GM19035 (cell line): ENCODE results near the gene TRABD2B.

Experiments used
- ATAC-seq: cut with Tn5 transposase; IDR thresholded peaks from one replicate; pipeline ENCODE4 v1.9.1; 2021; ENCODE audit not compliant: unreplicated experiment

Gene TRABD2B

DNA sequence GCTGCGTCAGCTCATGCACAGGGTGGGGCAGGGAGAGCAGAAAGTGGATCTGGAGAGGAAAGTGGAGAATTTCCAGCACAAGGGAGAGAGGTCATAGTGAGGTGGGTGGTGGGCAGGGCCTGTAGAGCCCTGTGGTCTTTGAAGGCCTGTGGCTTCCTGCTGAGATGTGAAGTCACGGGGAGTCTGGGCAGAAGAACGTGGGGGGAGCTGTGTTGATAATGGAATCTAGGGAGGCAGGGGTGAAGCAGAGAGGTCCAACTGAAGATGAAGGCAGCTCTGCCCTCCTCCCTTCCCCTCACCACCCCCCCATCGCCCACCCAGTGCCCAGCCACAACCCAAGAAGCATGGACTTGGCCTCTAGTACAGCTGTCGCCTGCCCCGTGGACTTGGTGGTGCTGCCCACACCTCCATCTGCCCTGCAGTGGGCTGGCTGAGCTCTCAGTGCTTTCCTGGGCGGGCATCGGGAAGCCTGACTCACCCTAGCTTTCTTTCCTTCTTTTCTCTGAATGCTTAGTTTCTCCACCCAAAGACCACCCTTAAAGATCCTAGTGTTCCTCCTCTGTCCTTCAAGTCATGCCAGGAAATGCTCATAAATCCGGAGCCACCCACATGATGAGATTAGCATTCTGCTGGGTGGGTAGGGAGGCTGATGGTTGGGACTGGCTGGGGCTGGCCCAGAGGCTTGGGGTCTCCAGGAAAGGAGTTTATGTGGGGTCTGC is 186.1 kb downstream of the TRABD2B start:
- no peak for ATAC-seq

DNA sequence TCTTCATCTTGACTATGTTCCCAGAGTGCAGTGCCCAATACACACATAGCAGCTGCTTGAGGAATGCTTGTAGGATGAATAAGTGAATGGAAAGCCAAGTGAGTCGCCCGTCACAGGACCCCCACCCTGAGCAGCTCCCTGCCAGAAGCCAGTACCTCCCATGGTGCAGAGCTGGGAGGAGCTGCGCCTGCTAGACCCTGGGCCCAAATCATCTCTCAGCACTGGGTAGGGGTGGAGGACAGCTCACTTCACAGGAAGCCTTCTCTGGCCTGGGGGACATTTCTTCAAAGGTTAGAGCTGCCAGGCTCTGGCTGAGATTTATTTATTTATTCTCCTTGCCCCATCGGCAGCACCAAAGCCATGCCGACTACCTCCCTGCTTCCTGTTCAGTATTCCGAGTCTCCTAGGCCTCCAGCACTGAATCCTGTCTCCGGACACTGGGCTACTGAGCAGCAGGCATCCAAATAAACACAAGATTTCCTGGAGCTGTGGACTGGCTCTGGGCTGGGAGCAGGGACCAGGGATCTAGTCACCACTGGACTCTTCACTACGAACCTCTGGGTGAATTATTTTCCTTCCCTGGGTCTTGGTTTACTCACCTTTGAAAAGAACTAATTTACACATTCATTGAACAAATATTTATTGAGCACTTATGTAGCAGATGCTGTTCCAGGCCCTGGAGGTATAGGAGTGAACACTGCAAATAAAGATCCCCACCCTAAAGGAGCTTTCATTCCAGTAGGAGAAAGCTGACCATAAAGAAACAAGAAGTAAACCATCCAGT is 187.7 kb downstream of the TRABD2B start:
- ATAC-seq: no peak

DNA sequence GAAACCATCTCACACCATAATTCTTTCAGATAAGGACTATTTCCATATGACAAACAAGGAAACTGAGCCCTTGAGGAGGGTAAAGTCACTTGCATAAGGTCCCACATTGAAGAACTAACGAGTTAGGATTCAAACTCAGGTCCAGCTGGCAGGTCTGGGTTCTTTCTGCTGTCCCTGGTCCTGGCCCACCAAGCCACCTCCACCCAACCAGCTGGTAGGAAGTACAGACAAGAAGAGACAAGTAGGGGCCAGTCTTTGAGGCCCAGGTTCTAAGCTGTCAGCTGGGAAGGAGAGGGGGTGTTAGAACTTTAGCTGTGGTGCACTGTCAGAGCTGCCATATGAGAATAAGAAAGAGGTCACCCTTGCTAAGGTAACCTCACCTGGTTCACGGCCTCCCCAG is 188.6 kb downstream of the TRABD2B start:
- ATAC-seq: no peak

DNA sequence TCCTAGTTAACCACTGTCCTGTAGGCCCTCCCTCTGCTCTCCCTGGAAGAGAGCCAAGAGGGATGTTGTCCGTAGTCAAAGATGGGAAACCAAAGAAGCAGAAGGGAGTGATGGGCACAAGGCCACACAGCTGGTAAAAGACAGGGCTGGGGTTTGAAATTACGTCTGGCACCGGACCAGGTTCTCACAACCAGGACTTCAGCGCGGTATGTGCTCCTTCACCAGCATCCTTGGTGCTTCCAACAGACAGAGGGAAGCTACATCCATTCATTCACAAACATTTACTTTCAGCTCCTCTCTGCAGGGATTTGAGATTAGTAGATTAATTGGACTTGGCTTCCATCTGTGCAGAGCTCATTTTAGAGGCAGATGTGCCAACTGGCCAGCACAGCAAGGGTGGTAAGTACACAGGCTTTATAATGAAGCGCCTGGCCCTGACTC is 191.2 kb downstream of the TRABD2B start:
- ATAC-seq: no peak

DNA sequence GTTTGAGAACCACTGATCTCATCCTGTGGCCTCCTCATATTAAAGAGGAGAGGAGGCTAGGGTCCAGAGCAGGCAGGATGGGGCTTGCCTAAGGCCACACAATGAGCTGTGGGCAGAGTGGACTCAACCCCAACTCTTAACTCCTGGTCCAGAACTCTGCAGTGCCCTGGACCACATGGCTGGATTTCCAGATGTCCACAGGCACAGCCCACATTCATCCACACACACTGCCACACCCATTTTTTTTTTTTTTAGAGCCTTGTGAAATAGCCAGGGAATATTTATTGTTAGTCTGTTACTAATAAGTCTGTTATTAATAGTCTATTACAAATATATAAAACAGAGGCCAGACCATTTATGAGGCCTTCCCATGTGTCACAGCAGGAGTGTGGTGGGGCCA is 192.2 kb downstream of the TRABD2B start:
- no peak for ATAC-seq

DNA sequence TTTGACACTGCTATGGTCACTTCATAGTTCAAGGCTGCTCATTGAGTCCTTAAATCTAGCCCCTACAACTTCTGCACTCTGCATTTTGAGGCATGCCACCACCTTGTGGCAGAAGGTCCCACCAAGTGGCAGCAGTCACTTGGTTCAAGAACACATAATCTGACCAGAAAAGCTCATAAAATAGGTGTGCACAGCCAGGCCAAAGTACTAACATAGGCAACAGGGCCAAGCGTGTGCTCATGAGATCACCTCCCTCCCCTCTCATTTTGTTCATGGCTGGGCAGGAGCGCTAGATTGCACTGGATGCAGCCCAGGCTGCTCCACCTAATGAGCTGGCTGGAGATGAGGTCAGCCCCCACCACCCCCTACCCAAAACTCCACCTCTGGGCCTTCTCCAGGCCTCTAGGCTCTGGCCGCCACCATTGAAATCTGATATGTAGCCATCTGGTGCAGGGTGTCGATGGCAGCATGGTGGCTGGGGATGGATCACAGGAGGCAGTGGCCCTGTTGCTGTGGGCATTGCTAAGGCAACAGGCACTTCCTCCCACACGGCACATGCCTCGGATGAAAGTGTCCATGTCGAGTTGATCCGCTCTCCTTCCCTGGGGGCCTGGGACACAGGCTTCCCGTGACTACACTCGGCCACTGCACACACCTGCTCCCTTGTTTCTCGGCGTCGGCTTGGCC is 193.2 kb downstream of the TRABD2B start:
- ATAC-seq: no peak

DNA sequence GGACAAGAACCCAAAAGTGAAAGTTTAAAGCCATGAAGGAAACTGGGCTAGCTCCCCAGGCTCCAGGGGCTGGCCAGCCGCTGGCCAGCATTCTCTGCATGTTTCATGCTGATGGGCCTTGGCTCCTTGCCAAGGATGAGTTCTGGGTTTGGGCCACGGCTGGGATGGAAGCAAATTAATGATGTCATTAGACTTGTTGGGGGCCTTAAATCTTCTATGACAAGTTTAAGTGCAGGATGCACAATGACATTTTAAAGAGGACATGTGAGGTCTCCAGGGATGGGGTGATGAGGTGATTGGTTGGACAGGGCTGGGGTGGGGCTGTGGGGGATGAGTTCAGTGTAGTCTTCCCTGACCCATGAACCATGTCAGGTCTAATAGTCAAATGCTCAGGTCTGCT is 199.6 kb downstream of the TRABD2B start:
- no peak for ATAC-seq

DNA sequence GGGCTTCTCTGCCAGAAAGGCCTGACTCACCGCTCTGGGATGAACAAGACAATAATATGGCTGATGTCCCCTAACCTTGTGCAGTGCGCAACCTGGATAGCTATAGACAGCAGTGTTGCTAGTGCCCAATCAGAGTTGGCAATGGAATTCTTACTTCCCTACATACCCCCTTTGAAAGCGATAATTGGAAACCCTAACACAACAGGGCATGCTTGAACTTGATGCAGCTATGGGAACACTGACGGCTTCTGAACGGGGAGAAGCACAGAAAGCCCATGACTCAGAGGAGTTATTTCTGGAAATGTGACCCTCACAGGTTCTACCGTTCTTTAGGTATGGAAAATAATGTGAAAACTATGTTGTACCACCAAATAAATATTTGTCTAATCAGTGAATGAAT is 200.6 kb downstream of the TRABD2B start:
- ATAC-seq: no peak

DNA sequence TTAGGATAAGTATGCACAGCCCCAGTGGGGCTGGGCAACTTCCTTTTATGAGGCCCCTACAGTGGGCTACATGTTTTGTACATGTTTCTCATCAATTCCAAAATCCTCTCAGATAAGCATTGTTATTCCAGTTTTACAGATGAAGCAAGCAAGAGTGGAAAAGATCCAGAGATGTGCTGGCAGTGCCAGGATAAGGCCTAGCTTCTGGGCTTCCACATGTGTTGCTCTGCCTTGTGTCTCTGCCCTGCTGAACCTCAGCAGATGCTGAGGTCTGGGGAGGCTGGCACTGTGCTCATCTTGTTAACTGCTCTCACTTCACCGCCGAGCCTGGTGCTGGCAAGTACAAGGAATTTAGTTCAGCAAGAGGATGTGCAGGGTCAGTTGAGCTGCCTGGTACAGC is 202.1 kb downstream of the TRABD2B start:
- no peak for ATAC-seq

DNA sequence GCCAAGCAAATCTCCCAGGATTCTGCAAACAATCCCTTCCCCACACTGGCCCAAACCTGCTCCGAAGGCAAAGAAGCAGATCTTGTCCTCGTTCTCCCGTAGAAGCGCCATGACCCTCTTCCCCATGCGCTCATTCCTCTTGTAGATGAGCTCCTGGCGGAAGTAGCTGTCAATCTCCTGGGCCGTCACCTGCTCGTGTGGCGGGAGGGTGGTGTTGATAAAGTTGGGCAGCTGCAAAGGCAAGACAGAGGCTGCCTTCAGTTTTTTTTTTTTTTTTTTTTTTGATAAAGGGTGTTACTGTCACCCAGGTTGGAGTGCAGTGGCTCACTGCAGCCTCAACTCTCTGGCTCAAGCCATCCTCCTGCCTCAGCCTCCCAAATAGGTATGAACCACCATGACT is 202.7 kb downstream of the TRABD2B start:
- no peak for ATAC-seq

DNA sequence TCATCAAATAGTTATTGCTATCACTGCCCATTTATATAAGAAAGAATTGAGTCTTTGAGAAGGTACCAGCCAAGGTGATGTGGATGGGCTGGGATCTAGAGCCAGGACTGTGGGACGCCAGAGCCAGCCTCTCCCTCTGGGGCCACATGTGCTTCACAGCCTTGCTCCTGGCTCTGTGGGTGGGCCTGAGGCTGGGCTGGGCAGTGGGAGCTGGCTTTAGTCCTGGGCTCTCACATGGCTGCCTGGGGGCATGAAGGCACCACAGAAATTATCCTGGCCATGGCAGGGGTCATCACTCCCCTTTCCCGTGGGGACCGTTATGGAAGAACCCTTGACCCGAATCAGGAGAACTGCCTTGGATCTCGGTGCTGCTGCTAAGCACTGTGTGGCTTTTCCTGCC is 203.1 kb downstream of the TRABD2B start:
- no peak for ATAC-seq

DNA sequence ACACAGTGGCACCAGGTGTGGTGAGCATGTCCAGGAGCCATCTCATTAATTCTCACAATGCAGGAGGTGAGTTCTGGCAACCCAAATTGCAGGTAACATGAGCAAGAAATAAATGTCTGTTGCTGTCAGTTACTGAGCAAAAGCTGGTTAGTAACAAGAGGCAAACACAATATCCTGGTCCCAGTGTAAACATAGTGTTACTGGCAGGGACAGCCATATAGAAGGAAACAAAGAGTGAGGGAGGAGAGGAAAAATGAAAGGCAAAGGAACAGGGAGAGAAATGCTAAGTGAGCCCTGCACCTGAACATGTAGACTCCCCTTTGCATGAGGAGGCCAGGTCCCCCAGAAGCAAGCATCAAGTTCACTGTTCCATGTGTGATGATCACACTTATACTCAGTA is 203.6 kb downstream of the TRABD2B start:
- ATAC-seq: no peak

DNA sequence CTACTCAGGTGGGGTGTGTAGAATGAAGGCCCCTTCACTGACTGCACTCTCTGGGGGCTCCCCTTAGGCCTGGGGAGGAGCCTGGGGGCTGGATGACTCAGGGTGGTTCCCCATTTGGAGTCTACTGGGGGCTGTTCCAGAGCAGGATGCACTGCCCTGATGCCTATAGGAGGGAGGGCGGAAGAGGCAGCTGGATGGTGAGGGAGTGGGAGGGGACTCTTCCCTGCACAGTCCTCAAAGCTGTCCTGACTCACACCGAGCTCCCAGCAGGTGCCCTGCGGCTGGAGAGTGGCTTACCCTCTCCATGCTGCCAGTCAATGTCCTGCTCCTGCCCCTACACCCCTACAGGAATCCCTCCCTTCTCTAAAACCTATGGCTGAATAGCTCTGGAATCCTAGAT is 204.4 kb downstream of the TRABD2B start:
- ATAC-seq: no peak

DNA sequence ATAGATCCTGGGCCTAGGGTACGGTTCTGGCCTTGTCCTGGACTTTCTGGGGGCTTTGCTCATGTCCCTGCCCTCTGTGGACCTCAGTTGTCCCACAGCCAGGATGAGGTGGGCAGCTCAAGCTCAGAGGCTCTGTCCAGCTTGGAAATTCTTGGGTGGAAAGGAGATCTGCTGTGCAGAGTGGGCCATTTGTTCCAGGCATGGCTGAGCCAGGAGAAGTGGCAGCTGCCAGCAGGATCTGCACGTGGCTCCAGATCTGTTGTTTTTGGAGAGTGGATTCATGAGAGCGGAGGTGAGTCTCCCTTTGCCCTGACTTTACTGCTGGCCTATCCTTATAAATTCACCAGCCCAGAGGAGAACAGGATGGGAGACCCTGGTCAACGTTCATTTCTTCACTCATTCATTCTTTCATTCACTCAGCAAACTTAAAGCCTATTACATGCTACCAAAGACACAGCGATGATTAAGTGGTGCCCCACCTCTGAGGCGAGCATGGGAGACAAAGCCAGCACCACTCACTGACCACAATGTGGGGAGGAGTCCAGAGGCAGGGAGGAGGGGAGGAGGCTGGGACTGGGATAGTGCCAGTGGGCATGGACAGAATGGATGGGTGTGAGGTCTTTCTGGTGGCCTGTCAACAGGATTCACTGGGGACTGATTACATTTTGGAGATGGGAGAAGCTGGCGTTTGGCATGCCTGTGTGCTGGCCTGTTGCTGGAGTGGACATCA is 205.1 kb downstream of the TRABD2B start:
- no peak for ATAC-seq

DNA sequence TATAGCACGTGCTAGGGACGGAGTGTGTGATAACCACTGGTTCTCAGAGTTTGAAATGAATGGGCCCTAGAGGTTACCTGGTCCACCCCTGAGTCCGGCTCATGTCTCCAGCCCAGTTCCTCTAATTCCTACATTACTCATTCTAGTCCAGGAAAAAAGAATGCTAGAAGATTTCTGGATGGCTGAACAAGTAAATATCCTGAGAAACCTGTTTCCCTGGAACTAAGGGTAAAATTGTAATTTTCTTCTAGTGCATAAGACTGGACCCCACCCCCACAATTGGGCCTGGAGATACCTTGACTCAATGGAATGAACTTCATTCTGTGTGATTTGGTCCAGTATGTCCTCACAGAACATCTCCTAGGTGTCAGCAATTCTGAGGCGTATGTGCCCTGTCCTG is 208.4 kb downstream of the TRABD2B start:
- no peak for ATAC-seq

DNA sequence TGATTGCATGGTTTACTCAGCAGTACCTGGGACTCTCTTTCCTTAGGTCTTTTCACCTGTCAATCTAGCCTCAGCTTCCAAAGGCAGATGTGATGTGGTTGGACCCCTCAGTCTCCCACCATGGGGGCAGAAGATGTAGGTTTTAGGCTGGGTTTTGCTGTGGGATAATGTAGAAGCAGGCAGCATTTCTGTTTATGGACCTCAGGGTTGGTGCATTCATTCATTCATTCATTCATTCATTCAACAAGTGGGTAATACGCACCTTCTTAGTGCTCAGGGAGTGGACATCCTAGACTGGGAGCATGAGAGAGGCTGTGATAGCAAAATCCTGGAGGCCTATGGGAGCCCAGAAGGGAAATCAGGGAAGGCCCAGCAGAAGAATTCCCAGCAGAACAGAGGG is 209.6 kb downstream of the TRABD2B start:
- no peak for ATAC-seq

DNA sequence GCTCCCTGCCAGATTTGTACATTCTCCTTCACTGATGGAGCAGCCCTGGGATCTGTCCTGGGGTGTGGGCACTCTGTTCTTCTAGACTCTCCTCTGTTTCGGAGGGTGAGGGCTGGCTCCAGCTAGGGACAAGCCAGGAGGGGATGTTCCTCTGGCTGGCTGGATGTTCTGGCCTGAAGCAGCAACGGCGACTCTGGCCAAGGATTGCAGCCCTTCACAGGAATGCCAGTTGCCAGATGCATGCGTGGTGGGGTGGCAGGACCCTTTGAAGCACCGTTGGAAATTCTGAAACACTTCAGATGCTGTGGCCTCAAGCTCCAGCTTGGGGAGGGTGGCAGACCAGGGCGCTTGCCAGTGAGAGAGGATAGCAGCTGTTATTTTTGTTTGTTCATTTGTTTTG is 210.9 kb downstream of the TRABD2B start:
- no peak for ATAC-seq

DNA sequence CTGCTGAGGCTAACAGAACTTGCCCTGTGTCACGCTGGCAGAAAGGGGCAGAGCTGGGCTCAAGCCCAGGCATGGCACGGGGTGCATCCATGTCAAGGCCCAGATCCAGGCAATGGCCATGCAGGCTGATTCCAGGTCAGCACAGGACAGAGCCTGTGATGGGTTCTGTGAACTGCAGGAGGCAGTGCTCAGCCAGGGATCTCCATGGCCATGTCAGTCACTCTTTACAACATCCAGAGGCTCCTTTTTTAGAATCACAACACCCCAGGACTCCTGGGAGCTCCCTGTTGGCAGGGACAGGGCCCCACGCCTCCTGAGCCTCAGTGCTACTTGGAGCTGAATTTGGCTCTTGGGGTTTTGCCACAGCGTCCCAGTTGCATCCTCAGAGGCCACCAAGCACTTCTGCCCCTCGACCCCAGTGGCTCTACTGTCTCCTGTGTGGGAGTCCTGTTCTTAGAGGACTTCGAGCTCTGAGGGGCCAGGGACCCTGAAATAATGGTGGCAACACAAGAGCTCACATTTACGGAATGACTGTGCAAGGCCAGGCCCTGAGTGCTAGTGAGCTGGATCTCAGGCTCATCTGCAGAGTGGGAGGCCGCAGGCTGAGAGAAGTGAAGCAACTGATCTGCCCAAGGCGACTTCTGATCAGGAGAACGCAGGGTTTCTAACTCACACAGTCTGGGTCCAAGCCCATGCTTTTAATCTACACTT is 211.5 kb downstream of the TRABD2B start:
- no peak for ATAC-seq

DNA sequence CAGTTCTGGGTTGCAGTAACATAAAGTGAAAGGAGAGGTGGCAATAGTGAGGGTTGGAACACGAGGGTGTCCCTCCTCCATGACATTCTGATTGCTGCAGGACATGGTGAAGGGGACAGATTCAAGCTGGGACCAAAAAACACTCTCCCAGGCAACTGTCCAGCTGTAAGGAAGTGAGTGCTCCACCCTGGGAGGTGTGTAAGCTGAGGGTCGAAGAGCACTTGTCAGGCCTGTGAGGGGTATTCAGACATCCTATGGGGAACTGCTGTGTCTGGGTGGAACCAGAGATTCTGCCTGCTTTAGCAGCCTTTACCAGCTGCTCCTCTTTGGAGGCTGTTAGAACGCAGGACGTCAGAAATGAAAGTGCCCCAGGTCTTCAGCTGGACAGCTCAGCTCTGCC is 212.1 kb downstream of the TRABD2B start:
- no peak for ATAC-seq

DNA sequence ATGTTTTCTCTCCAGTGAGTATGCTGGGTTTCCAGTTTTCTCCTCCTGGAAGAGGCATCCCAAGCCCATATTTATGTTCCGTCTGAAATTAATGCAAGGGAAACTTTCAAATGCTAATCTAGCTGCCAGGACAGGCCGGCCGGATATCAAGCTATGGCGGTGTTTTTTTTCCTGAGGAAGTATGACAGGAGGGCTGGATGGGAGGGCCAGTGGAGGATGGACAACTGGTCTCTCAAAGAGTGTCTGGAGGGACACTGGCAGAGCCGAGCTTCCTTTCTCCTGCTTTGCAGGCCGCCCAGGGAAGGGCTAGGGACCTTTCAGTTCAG is 212.7 kb downstream of the TRABD2B start:
- ATAC-seq: no peak
